NCI-H2196 (cell line): ENCODE measurements around the gene SNTA1.
"Not testable (repeated sequence)": the region's sequence is repeated elsewhere in the genome, so short reads cannot be mapped to it uniquely, and the experiment has no call there.

Experiments used
- DNase-seq: peaks from one replicate; lab custom pipeline; 2025; ENCODE audit not compliant: unreplicated experiment; lab: John Stamatoyannopoulos, UW

SNTA1 gene

GRCh38 chr20:33443512-33444239 is at the start of gene SNTA1:
SNTA1 (minus strand) TSS chr20:33443763; CDS start chr20:33443620, 143 bp downstream.
- DNase-seq, result peak; percentile 90

GRCh38 chr20:33490934-33491656 is 47.5 kb upstream of the SNTA1 start:
- DNase-seq, result no peak

GRCh38 chr20:33490023-33490933 is 46.7 kb upstream of the SNTA1 start, which contains the start of gene CBFA2T2:
CBFA2T2 (plus strand) TSS chr20:33490096; CDS start chr20:33490268, 172 bp downstream.
- DNase-seq, result no peak

- peak; percentile 97 for DNase-seq
Measured at GRCh38 chr20:33489495-33490022, 46.0 kb upstream of the SNTA1 start.

GRCh38 chr20:33488661-33489494 is 45.3 kb upstream of the SNTA1 start:
- not testable (repeated sequence) for DNase-seq

- DNase-seq, result no peak
Measured at GRCh38 chr20:33488201-33488600, 44.6 kb upstream of the SNTA1 start.

GRCh38 chr20:33483186-33483585 is 39.6 kb upstream of the SNTA1 start:
- DNase-seq, result not testable (repeated sequence)

GRCh38 chr20:33482581-33482980 is 39.0 kb upstream of the SNTA1 start:
- no peak for DNase-seq

GRCh38 chr20:33481431-33481941 is 37.9 kb upstream of the SNTA1 start:
- no peak for DNase-seq

- DNase-seq, result no peak
Measured at GRCh38 chr20:33480048-33480447, 36.5 kb upstream of the SNTA1 start.

- peak; percentile 89 for DNase-seq
Measured at GRCh38 chr20:33477386-33478234, 34.0 kb upstream of the SNTA1 start.

GRCh38 chr20:33475381-33476152 is 32.0 kb upstream of the SNTA1 start:
- no peak for DNase-seq

GRCh38 chr20:33474963-33475362 is 31.4 kb upstream of the SNTA1 start:
- DNase-seq, result no peak

- no peak for DNase-seq
Measured at GRCh38 chr20:33474097-33474873, 30.7 kb upstream of the SNTA1 start.

- DNase-seq, result no peak
Measured at GRCh38 chr20:33472868-33473435, 29.4 kb upstream of the SNTA1 start.

GRCh38 chr20:33470866-33471265 is 27.3 kb upstream of the SNTA1 start:
- no peak for DNase-seq

- no peak for DNase-seq
Measured at GRCh38 chr20:33470457-33470856, 26.9 kb upstream of the SNTA1 start.
